Mesenchymal stem cell (in vitro differentiated cells and primary cell): Measurements from ENCODE around the gene IL18BP.

Source experiments
- DNase-seq: peaks from one replicate; pipeline ENCODE4 v3.0.0-alpha.2; 2013
- H2AFZ ChIP-seq: one replicate; pipeline ENCODE4 v1.6.1; 2013; ENCODE audit warnings: low read depth, mild to moderate bottlenecking, control low read depth, inconsistent platforms, low read length, moderate library complexity
- H2AK5ac ChIP-seq: 2 replicates; pipeline ENCODE4 v1.6.1; 2013; ENCODE audit warnings: low read length, moderate library complexity, mild to moderate bottlenecking, inconsistent platforms; ENCODE audit not compliant: severe bottlenecking
- H2BK120ac ChIP-seq: one replicate; pipeline ENCODE4 v1.6.1; 2013; ENCODE audit warnings: low read depth, mild to moderate bottlenecking, inconsistent platforms, low read length, moderate library complexity
- H2BK12ac ChIP-seq, 2 experiments: one replicate each; pipeline ENCODE4 v1.6.1; 2013; ENCODE audit warnings: inconsistent platforms in 2 of 2, low read length in 2 of 2, mild to moderate bottlenecking in 2 of 2, moderate library complexity in 2 of 2, control low read depth in 1 of 2
- H2BK15ac ChIP-seq: one replicate; pipeline ENCODE4 v1.6.1; 2013; ENCODE audit warnings: mild to moderate bottlenecking, low read depth, inconsistent platforms; ENCODE audit not compliant: poor library complexity, severe bottlenecking
- H2BK5ac ChIP-seq: 2 replicates; pipeline ENCODE4 v1.6.1; 2013; ENCODE audit warnings: low read depth, mild to moderate bottlenecking, low read length, control low read depth, inconsistent platforms; ENCODE audit not compliant: poor library complexity, severe bottlenecking
- H3K14ac ChIP-seq, 2 experiments: one replicate each; pipeline ENCODE4 v1.6.1; 2013; ENCODE audit warnings: inconsistent platforms in 2 of 2, low read length in 2 of 2, control low read depth in 1 of 2, mild to moderate bottlenecking in 1 of 2, moderate library complexity in 1 of 2
- H3K18ac ChIP-seq, 2 experiments: one replicate each; pipeline ENCODE4 v1.6.1; 2013; ENCODE audit warnings: inconsistent platforms in 2 of 2, low read length in 2 of 2, control low read depth in 1 of 2, low read depth in 1 of 2, mild to moderate bottlenecking in 1 of 2
- H3K23ac ChIP-seq, 2 experiments: one replicate each; pipeline ENCODE4 v1.6.1; 2013; ENCODE audit warnings: inconsistent platforms in 2 of 2, low read length in 2 of 2, mild to moderate bottlenecking in 2 of 2, moderate library complexity in 2 of 2, control low read depth in 1 of 2
- H3K27ac ChIP-seq: 2 replicates; pipeline ENCODE4 v1.5.1; 2013; ENCODE audit warnings: mild to moderate bottlenecking, moderate library complexity, low read length, control low read depth, inconsistent platforms; ENCODE audit not compliant: poor library complexity, severe bottlenecking
- H3K27me3 ChIP-seq, 2 experiments: 2 replicates each; pipeline versions ENCODE4 v1.6.1 to v1.7.0; 2013; ENCODE audit warnings: low read length in 2 of 2, mild to moderate bottlenecking in 2 of 2, moderate library complexity in 2 of 2, control low read depth in 1 of 2, inconsistent platforms in 1 of 2; ENCODE audit not compliant: control insufficient read depth in 1 of 2, insufficient read depth in 1 of 2
- H3K36me3 ChIP-seq, 2 experiments: 2 replicates each; pipeline versions ENCODE4 v1.6.1 to v1.7.0; 2013; ENCODE audit warnings: low read length in 2 of 2, control low read depth in 1 of 2, inconsistent platforms in 1 of 2, low read depth in 1 of 2, mild to moderate bottlenecking in 1 of 2; ENCODE audit not compliant: insufficient read depth in 2 of 2, control insufficient read depth in 1 of 2
- H3K4ac ChIP-seq, 2 experiments: one replicate each; pipeline ENCODE4 v1.6.1; 2013; ENCODE audit warnings: inconsistent platforms in 2 of 2, low read length in 2 of 2, mild to moderate bottlenecking in 2 of 2, moderate library complexity in 2 of 2, control low read depth in 1 of 2, low read depth in 1 of 2
- H3K4me1 ChIP-seq: 2 replicates; pipeline ENCODE4 v1.6.1; 2013; ENCODE audit warnings: low read depth, low read length, control low read depth; ENCODE audit not compliant: control insufficient read depth, insufficient read depth
- H3K4me2 ChIP-seq: 2 replicates; pipeline ENCODE4 v1.6.1; 2013; ENCODE audit warnings: low read length, mild to moderate bottlenecking, inconsistent platforms; ENCODE audit not compliant: poor library complexity, severe bottlenecking
- H3K4me3 ChIP-seq, 2 experiments: 2 replicates each; pipeline versions ENCODE4 v1.5.1 to v1.7.0; 2013; ENCODE audit warnings: low read length in 2 of 2, mild to moderate bottlenecking in 2 of 2, control low read depth in 1 of 2, low read depth in 1 of 2; ENCODE audit not compliant: insufficient read depth in 1 of 2
- H3K79me1 ChIP-seq: replicated peaks from 2 replicates; pipeline ENCODE4 v1.6.1; 2013; ENCODE audit warnings: mild to moderate bottlenecking, control low read depth, low read length, inconsistent platforms; ENCODE audit not compliant: poor library complexity, severe bottlenecking
- H3K9ac ChIP-seq: 2 replicates; pipeline ENCODE4 v1.7.0; 2013; ENCODE audit warnings: mild to moderate bottlenecking, low read length, moderate library complexity
- H3K9me3 ChIP-seq: 2 replicates; pipeline ENCODE4 v1.7.0; 2013; ENCODE audit warnings: mild to moderate bottlenecking, low read length; ENCODE audit not compliant: control insufficient read depth
- H4K8ac ChIP-seq: one replicate; pipeline ENCODE4 v1.6.1; 2013; ENCODE audit warnings: inconsistent platforms, mild to moderate bottlenecking, low read length, moderate library complexity
- H4K91ac ChIP-seq: one replicate; pipeline ENCODE4 v1.6.1; 2013; ENCODE audit warnings: mild to moderate bottlenecking, low read length, inconsistent platforms
- WGBS: methylation state at CpG from one replicate; pipeline ENCODE4 v1.1.7; 2013; ENCODE audit warnings: mixed read lengths; 5-methylcytosine and 5-hydroxymethylcytosine counted together

Gene IL18BP

GRCh38 chr11:72004515-72005346 is 6.0 kb downstream of the IL18BP start:
- Histone ChIP-seq H2AFZ (no peak overlapping the region), H2AK5ac (no peak overlapping the region), H3K27me3 (no peaks in the 10 kb centered on the region), H2BK120ac (no peak overlapping the region), H2BK12ac (no peak overlapping the region), H3K14ac (no peak overlapping the region), H4K91ac (no peak overlapping the region), H2BK5ac (no peak overlapping the region), H3K79me1 (peaks cover 22% of the 10 kb centered on the region), H3K23ac (no peak overlapping the region), H3K4me2 (no peak overlapping the region), H3K4me3 (no peak overlapping the region), H2BK15ac (no peak overlapping the region), H3K4ac (no peak overlapping the region), H3K27ac (no peak overlapping the region), H4K8ac (no peak overlapping the region), H3K4me1 (peaks cover 20% of the 10 kb centered on the region), H3K18ac (no peak overlapping the region), H3K9ac (no peak overlapping the region), H3K36me3 (peaks cover 91 to 95% of the 10 kb centered on the region in 2 experiments), H3K9me3 (no peaks in the 10 kb centered on the region)
- 96% methylated on average over 16 of the region's 16 CpGs for WGBS
- no peak for DNase-seq

DNA sequence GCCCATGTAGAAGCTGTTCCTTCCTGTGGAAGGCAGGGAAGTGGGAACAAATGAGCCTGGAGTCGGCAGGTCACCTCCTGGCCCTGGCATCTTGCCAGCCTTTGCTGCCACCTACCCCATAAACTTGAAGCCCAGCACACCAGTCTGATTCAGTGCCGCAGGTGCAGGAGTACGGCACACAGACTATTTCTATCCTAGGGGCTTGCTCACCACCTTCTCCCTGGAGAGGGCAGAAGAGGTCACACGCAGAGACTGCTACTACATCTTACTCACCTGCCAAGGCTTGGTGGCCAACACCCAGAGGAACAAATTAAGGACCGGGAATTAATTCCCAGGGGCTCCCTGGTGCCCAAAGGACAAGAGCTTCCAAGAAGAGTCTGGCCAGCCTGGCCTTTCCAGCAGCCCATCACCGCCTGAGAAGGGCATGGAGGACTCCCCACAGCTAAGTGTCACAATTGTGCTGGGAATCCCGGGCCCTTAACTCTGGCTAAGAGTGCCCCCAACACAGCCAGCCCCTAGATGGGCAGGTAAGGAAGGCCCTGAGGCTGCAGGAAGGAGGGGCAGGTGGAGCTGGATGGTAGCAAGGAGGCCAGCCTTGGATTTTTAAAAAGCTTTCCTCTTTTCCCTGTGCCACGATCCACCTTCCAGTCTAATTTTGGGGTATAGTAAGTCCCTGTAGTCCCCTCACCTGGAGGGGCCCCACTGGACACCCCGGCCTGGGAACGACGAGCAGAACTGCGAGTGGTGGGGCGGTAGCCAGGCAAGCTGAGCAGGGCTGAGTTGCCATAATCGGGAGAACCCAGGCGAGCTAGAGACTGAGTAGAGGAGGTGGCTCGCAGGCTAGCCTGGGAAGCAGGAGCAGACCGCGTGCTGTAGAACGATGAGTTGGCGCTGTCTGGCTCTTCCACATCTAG is 6.9 kb downstream of the IL18BP start:
- H3K79me1 ChIP-seq, result peaks cover 26% of the 10 kb centered on the region
- H3K9me3 ChIP-seq, result no peaks in the 10 kb centered on the region
- no peak overlapping the region for H2BK120ac ChIP-seq
- no peaks in the 10 kb centered on the region for H3K27me3 ChIP-seq
- H2AFZ ChIP-seq, result no peak overlapping the region
- no peak overlapping the region for H3K4me2 ChIP-seq
- 96% methylated on average over 20 of the region's 20 CpGs for WGBS
- peaks cover 17% of the 10 kb centered on the region for H3K4me1 ChIP-seq
- H3K18ac ChIP-seq, result no peak overlapping the region
- H3K23ac ChIP-seq, result no peak overlapping the region
- H3K14ac ChIP-seq, result no peak overlapping the region
- H2AK5ac ChIP-seq, result no peak overlapping the region
- H2BK12ac ChIP-seq, result no peak overlapping the region
- no peak overlapping the region for H2BK15ac ChIP-seq
- H3K4ac ChIP-seq, result no peak overlapping the region
- no peak overlapping the region for H2BK5ac ChIP-seq
- peak overlapping the region; percentile 53 for H4K91ac ChIP-seq
- no peak overlapping the region for H4K8ac ChIP-seq
- no peak for DNase-seq
- H3K27ac ChIP-seq, result no peak overlapping the region
- no peak overlapping the region for H3K4me3 ChIP-seq
- peaks cover 93 to 97% of the 10 kb centered on the region in 2 experiments for H3K36me3 ChIP-seq
- no peak overlapping the region for H3K9ac ChIP-seq

DNA sequence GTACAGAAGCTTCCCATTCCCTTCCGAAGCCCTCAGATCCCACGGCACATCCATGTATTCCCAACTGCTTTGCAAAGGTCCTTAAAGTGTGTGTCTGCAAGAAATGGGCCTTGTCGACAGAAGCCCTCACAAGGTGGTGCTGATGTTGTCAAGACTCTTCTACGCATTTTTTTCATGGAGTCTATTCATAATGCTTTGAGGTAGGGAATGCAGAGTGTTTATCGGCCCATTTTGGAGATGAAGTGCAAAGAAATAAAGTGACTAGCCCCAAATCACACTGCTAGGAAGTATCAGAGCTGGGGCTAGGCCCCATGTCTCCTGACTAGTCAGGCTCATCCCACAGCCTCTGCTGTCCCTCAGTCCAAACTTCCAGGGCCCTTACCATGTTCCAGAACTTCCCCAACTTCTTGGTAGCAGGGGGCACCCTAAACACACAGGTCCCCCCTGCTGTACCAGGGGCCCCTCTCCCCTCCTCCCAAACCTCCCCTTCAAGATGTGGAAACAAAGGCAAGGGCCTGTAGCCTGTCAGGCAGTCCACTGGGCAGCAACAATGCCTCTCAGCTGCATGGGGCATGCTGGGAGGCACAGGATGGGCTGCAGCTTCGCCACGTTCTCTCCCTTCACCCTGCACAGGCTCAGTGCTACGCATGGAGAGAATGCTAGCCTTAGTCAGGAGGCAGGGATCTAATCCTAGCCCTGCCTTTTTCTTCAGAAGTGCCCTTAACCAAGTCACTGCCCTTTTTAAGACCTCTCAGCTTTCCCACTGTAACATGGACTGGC is 7.8 kb downstream of the IL18BP start:
- Histone ChIP-seq H3K27me3 (no peaks in the 10 kb centered on the region), H3K4me1 (peaks cover 19% of the 10 kb centered on the region), H2BK120ac (no peak overlapping the region), H4K91ac (no peak overlapping the region), H3K4me2 (no peak overlapping the region), H2AK5ac (no peak overlapping the region), H3K79me1 (peaks cover 31% of the 10 kb centered on the region), H3K4me3 (no peak overlapping the region), H3K9ac (no peak overlapping the region), H3K23ac (no peak overlapping the region), H2BK12ac (no peak overlapping the region), H3K14ac (no peak overlapping the region), H3K4ac (no peak overlapping the region), H4K8ac (no peak overlapping the region), H3K18ac (no peak overlapping the region), H2BK15ac (no peak overlapping the region), H2BK5ac (no peak overlapping the region), H3K36me3 (peaks cover 92 to 98% of the 10 kb centered on the region in 2 experiments), H3K9me3 (no peaks in the 10 kb centered on the region), H3K27ac (no peak overlapping the region), H2AFZ (no peak overlapping the region)
- no peak for DNase-seq
- WGBS, result 91% methylated on average over 8 of the region's 8 CpGs
